GM19035 (cell line): ENCODE results near the gene SSTR3.
"Not testable (repeated sequence)": the region's sequence is repeated elsewhere in the genome, so short reads cannot be mapped to it uniquely, and the experiment has no call there.

Source experiments
- ATAC-seq: cut with Tn5 transposase; IDR thresholded peaks from one replicate; pipeline ENCODE4 v1.9.1; 2021; ENCODE audit not compliant: unreplicated experiment

The SSTR3 gene

GRCh38 chr22:37182949-37183245, 29.4 kb downstream of the SSTR3 start:
- ATAC-seq, result no peak

GRCh38 chr22:37182101-37182948, 30.0 kb downstream of the SSTR3 start:
- ATAC-seq, result no peak

GRCh38 chr22:37181681-37182080, 30.6 kb downstream of the SSTR3 start:
- ATAC-seq, result no peak

- no peak for ATAC-seq
Observed at GRCh38 chr22:37180531-37181231, 31.6 kb downstream of the SSTR3 start.

- ATAC-seq, result no peak
Observed at GRCh38 chr22:37179622-37180420, 32.5 kb downstream of the SSTR3 start.

GRCh38 chr22:37179126-37179470, 33.2 kb downstream of the SSTR3 start:
- ATAC-seq, result no peak

GRCh38 chr22:37178350-37179125, 33.7 kb downstream of the SSTR3 start:
- ATAC-seq, result no peak

GRCh38 chr22:37177755-37178154, 34.5 kb downstream of the SSTR3 start:
- ATAC-seq, result no peak

- no peak for ATAC-seq
Observed at GRCh38 chr22:37177221-37177620, 35.1 kb downstream of the SSTR3 start.

- ATAC-seq, result no peak
Observed at GRCh38 chr22:37176464-37177061, 35.7 kb downstream of the SSTR3 start.

- ATAC-seq, result no peak
Observed at GRCh38 chr22:37175414-37176281, 36.6 kb downstream of the SSTR3 start.

- ATAC-seq, result no peak
Observed at GRCh38 chr22:37174964-37175363, 37.3 kb downstream of the SSTR3 start.

- ATAC-seq, result no peak
Observed at GRCh38 chr22:37173709-37174108, 38.6 kb downstream of the SSTR3 start.

- ATAC-seq, result no peak
Observed at GRCh38 chr22:37172266-37173245, 39.7 kb downstream of the SSTR3 start.

GRCh38 chr22:37171662-37172061, 40.6 kb downstream of the SSTR3 start:
- no peak for ATAC-seq

GRCh38 chr22:37170689-37171405, 41.4 kb downstream of the SSTR3 start:
- not testable (repeated sequence) for ATAC-seq

- ATAC-seq, result no peak
Observed at GRCh38 chr22:37169947-37170688, 42.2 kb downstream of the SSTR3 start.
